CD4-positive, alpha-beta T cell treated with Interleukin-1 beta for 1 hour (primary cell): ENCODE results near the gene HMGCR.

Experiments used
- DNase-seq, 2 donors: peaks; one replicate each; pipeline ENCODE4 v3.0.0-alpha.2; 2020 to 2022

HMGCR gene

DNA sequence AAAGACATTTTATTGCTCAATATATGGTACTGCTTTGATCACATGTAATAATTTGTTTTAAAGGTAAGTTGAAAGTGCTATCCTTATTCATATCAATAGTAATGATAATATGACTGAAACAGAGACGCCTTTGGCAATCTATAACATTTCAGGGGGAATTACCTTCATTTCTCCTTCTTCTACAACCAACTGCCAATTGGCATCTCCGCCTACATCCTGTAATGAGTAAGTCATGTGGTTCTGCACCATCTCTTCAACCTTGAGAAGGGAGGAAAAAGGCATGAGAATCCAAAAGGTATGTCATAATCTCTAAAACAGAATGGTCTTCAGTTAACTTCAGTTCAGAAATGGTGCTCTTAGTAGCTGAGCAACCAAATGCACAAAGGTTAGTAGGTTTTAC, 52.4 kb downstream of the HMGCR start:
- no peak for DNase-seq

DNA sequence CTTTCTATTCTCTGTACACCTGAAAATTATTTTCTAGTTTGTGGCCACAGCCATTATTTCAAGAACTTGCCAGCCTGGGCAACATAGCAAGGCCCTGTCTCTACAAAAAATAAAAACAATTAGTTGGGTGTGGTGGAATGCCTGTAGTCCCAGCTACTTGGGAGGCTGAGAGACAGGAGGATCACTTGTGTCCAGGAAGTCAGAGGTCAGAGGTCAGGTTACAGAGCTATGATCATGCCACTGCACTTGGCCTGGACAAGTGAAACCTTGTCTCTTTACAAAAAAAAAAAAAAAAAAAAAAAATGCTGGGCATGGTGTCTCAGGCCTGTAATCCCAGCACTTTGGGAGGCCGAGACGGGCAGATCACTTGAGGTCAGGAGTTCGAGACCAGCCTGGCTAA, 58.3 kb downstream of the HMGCR start:
- no peak for DNase-seq

DNA sequence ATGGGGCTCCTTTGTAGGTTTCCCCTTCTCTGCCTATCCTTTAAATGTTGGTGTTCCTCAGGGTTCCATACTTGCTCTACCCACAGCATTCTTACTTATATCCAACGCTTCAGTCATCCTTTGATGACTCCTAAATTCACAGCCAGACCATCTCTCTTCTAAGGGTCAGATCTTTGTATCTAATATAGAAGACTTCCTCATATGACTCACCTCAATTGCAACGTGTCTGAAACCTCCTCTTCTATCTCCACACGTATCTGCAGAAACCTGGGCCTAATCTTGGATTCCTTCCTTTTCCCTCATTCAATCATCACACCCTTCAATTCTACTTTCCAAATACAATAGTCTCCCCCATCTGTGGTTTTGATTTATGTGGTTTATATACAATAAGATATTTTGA, 68.3 kb downstream of the HMGCR start:
- DNase-seq, result no peak
